B cell (primary cell): ENCODE results near the gene ZNF91.

Experiments used
- EZH2 ChIP-seq: IDR thresholded peaks from 2 replicates; pipeline ENCODE4 v1.6.1; 2012; ENCODE audit warnings: borderline replicate concordance, low read depth, mild to moderate bottlenecking, moderate library complexity, low read length; ENCODE audit not compliant: insufficient read depth, poor library complexity, severe bottlenecking
- TF ChIP-seq, protein P1 (sequence below): fragments of 200-600 bp; IDR thresholded peaks from one replicate; pipeline ENCODE4 v1.8.0; 2022; ENCODE audit warnings: antibody characterized with exemption, mild to moderate bottlenecking

DNA sequence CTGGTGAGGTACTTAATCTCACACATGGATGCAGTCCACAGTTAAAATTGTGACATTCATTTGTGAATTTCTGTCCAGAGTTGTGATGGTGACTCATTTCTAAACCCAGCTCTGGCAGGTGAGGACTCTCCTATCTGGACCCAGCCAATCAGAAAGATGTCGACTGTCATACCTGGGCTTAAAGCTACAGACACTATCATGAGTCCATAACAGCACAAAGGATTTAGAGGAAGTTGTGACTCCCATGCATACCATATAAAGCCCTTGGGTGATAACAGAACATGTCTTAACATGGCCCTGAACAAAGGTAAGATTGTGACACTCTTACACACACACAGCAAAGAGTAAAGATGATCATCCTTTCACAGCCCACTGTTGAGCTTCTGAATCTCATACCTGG is 85.3 kb downstream of the ZNF91 start:
- TF ChIP-seq, protein P1, sequence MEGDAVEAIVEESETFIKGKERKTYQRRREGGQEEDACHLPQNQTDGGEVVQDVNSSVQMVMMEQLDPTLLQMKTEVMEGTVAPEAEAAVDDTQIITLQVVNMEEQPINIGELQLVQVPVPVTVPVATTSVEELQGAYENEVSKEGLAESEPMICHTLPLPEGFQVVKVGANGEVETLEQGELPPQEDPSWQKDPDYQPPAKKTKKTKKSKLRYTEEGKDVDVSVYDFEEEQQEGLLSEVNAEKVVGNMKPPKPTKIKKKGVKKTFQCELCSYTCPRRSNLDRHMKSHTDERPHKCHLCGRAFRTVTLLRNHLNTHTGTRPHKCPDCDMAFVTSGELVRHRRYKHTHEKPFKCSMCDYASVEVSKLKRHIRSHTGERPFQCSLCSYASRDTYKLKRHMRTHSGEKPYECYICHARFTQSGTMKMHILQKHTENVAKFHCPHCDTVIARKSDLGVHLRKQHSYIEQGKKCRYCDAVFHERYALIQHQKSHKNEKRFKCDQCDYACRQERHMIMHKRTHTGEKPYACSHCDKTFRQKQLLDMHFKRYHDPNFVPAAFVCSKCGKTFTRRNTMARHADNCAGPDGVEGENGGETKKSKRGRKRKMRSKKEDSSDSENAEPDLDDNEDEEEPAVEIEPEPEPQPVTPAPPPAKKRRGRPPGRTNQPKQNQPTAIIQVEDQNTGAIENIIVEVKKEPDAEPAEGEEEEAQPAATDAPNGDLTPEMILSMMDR = no peak
- TF ChIP-seq EZH2 = no peak
